H1 (cell line): ENCODE results near the gene CTIF. TPM values are rescaled to one million over a fixed set of nuclear protein-coding genes. Genes with fewer than 3 reads are reported as not detected.

ENCODE experiments used
- CTCF ChIA-PET: fragments of 300-600 bp; sonication (Branson Sonifier 250); formaldehyde crosslinking; loops from one replicate; lab custom pipeline; 2021; ENCODE audit not compliant: partially characterized antibody; lab: Charles Lee
- POLR2A ChIA-PET: fragments of 300-600 bp; sonication (Branson Sonifier 250); formaldehyde crosslinking; loops from one replicate; lab custom pipeline; 2021; ENCODE audit warnings: inconsistent platforms; ENCODE audit not compliant: partially characterized antibody; lab: Charles Lee
- DNase-seq, 2 experiments: peaks; one replicate each; pipeline versions ENCODE4 v3.0.0 to v3.0.0-alpha.2; 2010 to 2022; ENCODE audit warnings: low spot score in 2 of 2, low read depth in 1 of 2, mixed read lengths in 1 of 2
- FAIRE-seq: peaks from 2 replicates; lab custom pipeline; 2011; peaks lifted over from hg19 to GRCh38; lab: Jason Lieb, UNC
- H2AFZ ChIP-seq: 2 replicates; pipeline ENCODE4 v1.8.1; 2012; ENCODE audit warnings: low read length, inconsistent platforms
- H2AK5ac ChIP-seq: 2 replicates; pipeline ENCODE4 v1.6.1; 2013; ENCODE audit warnings: low read depth, low read length
- H2BK120ac ChIP-seq: replicated peaks from 2 replicates; pipeline ENCODE3; 2013; ENCODE audit warnings: low read depth, low read length, inconsistent platforms
- H2BK12ac ChIP-seq: 2 replicates; pipeline ENCODE4 v1.6.1; 2013; ENCODE audit warnings: low read depth, low read length
- H2BK15ac ChIP-seq: 2 replicates; pipeline ENCODE4 v1.6.1; 2013; ENCODE audit warnings: low read length
- H2BK20ac ChIP-seq: 2 replicates; pipeline ENCODE4 v1.6.1; 2013; ENCODE audit warnings: low read length
- H2BK5ac ChIP-seq: 2 replicates; pipeline ENCODE4 v1.6.1; 2013; ENCODE audit warnings: low read depth, low read length
- H3K14ac ChIP-seq: 2 replicates; pipeline ENCODE4 v1.6.1; 2013; ENCODE audit warnings: inconsistent platforms; ENCODE audit not compliant: insufficient read length
- H3K18ac ChIP-seq: 2 replicates; pipeline ENCODE4 v1.6.1; 2013; ENCODE audit warnings: low read length; ENCODE audit errors: extremely low read depth
- H3K23ac ChIP-seq: 2 replicates; pipeline ENCODE4 v1.6.1; 2013; ENCODE audit warnings: inconsistent platforms; ENCODE audit not compliant: insufficient read length
- H3K23me2 ChIP-seq: 2 replicates; pipeline ENCODE4 v1.6.1; 2013; ENCODE audit warnings: low read depth, low read length
- H3K27ac ChIP-seq: 2 replicates; pipeline ENCODE4 v1.6.1; 2011; ENCODE audit warnings: low read depth, low read length, inconsistent platforms
- H3K27me3 ChIP-seq, 4 experiments: replicated peaks in 1 of 4; 1 replicate in 1 of 4; 2 replicates in 3 of 4; pipeline versions ENCODE4 v1.6.1 to v1.8.1; 2011 to 2013; ENCODE audit warnings: low read length in 3 of 4, mild to moderate bottlenecking in 3 of 4, inconsistent platforms in 2 of 4, mixed read lengths in 2 of 4, moderate library complexity in 1 of 4; ENCODE audit not compliant: control insufficient read depth in 3 of 4, insufficient read depth in 3 of 4; ENCODE audit errors: extremely low read depth in 1 of 4
- H3K36me3 ChIP-seq, 4 experiments: 2 replicates each; pipeline versions ENCODE4 v1.6.1 to v1.8.1; 2011 to 2013; ENCODE audit warnings: mild to moderate bottlenecking in 4 of 4, low read length in 3 of 4, moderate library complexity in 2 of 4, control low read depth in 1 of 4, inconsistent platforms in 1 of 4; ENCODE audit not compliant: insufficient read depth in 4 of 4, control insufficient read depth in 2 of 4
- H3K4ac ChIP-seq: replicated peaks from 2 replicates; pipeline ENCODE3; 2013; ENCODE audit warnings: low read length, low read depth, mixed read lengths, inconsistent platforms; ENCODE audit not compliant: insufficient read length
- H3K4me1 ChIP-seq, 4 experiments: replicated peaks in 1 of 4; 1 replicate in 1 of 4; 2 replicates in 3 of 4; pipeline versions ENCODE4 v1.6.1 to v1.8.1; 2011 to 2013; ENCODE audit warnings: low read length in 3 of 4, inconsistent platforms in 2 of 4, mixed read lengths in 1 of 4; ENCODE audit not compliant: insufficient read depth in 4 of 4, control insufficient read depth in 3 of 4
- H3K4me2 ChIP-seq, 2 experiments: 2 replicates each; pipeline versions ENCODE4 v1.6.1 to v1.8.1; 2011 to 2013; ENCODE audit warnings: low read depth in 2 of 2, low read length in 2 of 2, control low read depth in 1 of 2, inconsistent platforms in 1 of 2, mild to moderate bottlenecking in 1 of 2; ENCODE audit not compliant: insufficient read depth in 1 of 2
- H3K4me3 ChIP-seq, 4 experiments: fragments of 200-600, 300-600 bp in 1 of 4; sonication (generic), shearing (Covaris generic), sonication (Bioruptor Twin) in 1 of 4; 2 replicates each; pipeline versions ENCODE4 v1.5.1 to v1.8.1; 2011 to 2016; ENCODE audit warnings: low read length in 4 of 4, low read depth in 3 of 4, control low read depth in 2 of 4, inconsistent platforms in 2 of 4, mild to moderate bottlenecking in 2 of 4, mixed read lengths in 1 of 4, moderate library complexity in 1 of 4; ENCODE audit not compliant: insufficient read depth in 2 of 4; ENCODE audit errors: extremely low read depth in 1 of 4
- H3K56ac ChIP-seq: replicated peaks from 2 replicates; pipeline ENCODE3; 2013; ENCODE audit warnings: low read depth, mild to moderate bottlenecking, mixed read lengths, low read length, inconsistent platforms; ENCODE audit not compliant: insufficient read length
- H3K79me1 ChIP-seq: 2 replicates; pipeline ENCODE4 v1.6.1; 2013; ENCODE audit warnings: low read depth, low read length, control low read depth
- H3K79me2 ChIP-seq, 2 experiments: 2 replicates each; pipeline versions ENCODE4 v1.6.1 to v1.8.1; 2012 to 2013; ENCODE audit warnings: low read length in 2 of 2, mild to moderate bottlenecking in 2 of 2, inconsistent platforms in 1 of 2; ENCODE audit not compliant: insufficient read depth in 2 of 2, control insufficient read depth in 1 of 2
- H3K9ac ChIP-seq, 4 experiments: replicated peaks in 1 of 4; 1 replicate in 1 of 4; 2 replicates in 3 of 4; pipeline versions ENCODE4 v1.6.1 to v1.8.1; 2011 to 2013; ENCODE audit warnings: low read depth in 3 of 4, low read length in 3 of 4, control low read depth in 2 of 4, mild to moderate bottlenecking in 2 of 4, moderate library complexity in 2 of 4, inconsistent platforms in 1 of 4; ENCODE audit errors: extremely low read depth in 1 of 4
- H3K9me3 ChIP-seq, 2 experiments: 2 replicates each; pipeline versions ENCODE4 v1.6.1 to v1.8.1; 2012 to 2013; ENCODE audit warnings: mild to moderate bottlenecking in 2 of 2, moderate library complexity in 2 of 2, control low read depth in 1 of 2, inconsistent platforms in 1 of 2, low read depth in 1 of 2, low read length in 1 of 2, mixed read lengths in 1 of 2; ENCODE audit not compliant: insufficient read depth in 2 of 2
- H4K20me1 ChIP-seq, 2 experiments: replicated peaks in 1 of 2; 2 replicates each; pipeline versions ENCODE3 to v1.8.1; 2011 to 2013; ENCODE audit warnings: inconsistent platforms in 2 of 2, low read length in 2 of 2, mild to moderate bottlenecking in 1 of 2; ENCODE audit not compliant: insufficient read depth in 2 of 2, control insufficient read depth in 1 of 2
- H4K5ac ChIP-seq: 2 replicates; pipeline ENCODE4 v1.6.1; 2013; ENCODE audit warnings: low read length, low read depth, mixed read lengths, inconsistent platforms; ENCODE audit not compliant: insufficient read length
- H4K8ac ChIP-seq: 2 replicates; pipeline ENCODE4 v1.8.0; 2013; ENCODE audit warnings: mild to moderate bottlenecking, moderate library complexity, low read length, inconsistent platforms; ENCODE audit not compliant: insufficient read depth; ENCODE audit errors: extremely low read depth
- H4K91ac ChIP-seq: replicated peaks from 2 replicates; pipeline ENCODE3; 2013; ENCODE audit warnings: low read length, mixed read lengths, inconsistent platforms; ENCODE audit not compliant: insufficient read length
- JUND ChIP-seq: IDR thresholded peaks from 2 replicates; pipeline ENCODE4 v1.6.1; 2011; ENCODE audit warnings: mild to moderate bottlenecking, improper control_type of control experiment, low read length
- SIN3A ChIP-seq, 2 experiments: IDR thresholded peaks in 1 of 2; conservative IDR thresholded peaks in 1 of 2; 2 replicates each; pipeline ENCODE4 v1.6.1; 2011 to 2012; ENCODE audit warnings: low read length in 2 of 2, improper control_type of control experiment in 1 of 2, low read depth in 1 of 2, mild to moderate bottlenecking in 1 of 2
- SP1 ChIP-seq: IDR thresholded peaks from 2 replicates; pipeline ENCODE4 v1.6.1; 2011; ENCODE audit warnings: low read depth, low read length
- TBP ChIP-seq: IDR thresholded peaks from 2 replicates; pipeline ENCODE4 v1.6.1; 2011; ENCODE audit warnings: low read depth, low read length, improper control_type of control experiment
- WGBS, 2 experiments: shearing (Covaris generic) in 1 of 2; methylation state at CpG; one replicate each; pipeline versions ENCODE4 v1.1.6 to v1.1.7; 2013 to 2015; ENCODE audit warnings: low lambda C conversion rate in 2 of 2, mixed read lengths in 2 of 2, inconsistent platforms in 1 of 2, low coverage in 1 of 2, missing lambda C conversion rate in 1 of 2; ENCODE audit not compliant: insufficient replicate concordance in 2 of 2, insufficient coverage in 1 of 2, insufficient read length in 1 of 2; ENCODE audit errors: extremely low coverage in 1 of 2, missing lambda C conversion rate in 1 of 2; 5-methylcytosine and 5-hydroxymethylcytosine counted together
- polyA plus RNA-seq, 7 experiments: library from polyadenylated mRNA; depleted of rRNA in 3 of 7; stranded (reverse) in 5 of 7; unstranded in 2 of 7; fragments of >200 nt in 5 of 7; fragments of 200-250 nt in 2 of 7; gene quantifications; 1 replicate in 5 of 7; 2 replicates in 1 of 7; 4 replicates in 1 of 7; pipeline versions ENCODE4 v1.2.1 to v1.2.3, GENCODE V29; 2011 to 2013; ENCODE audit warnings: missing spikeins in 2 of 7, mixed read lengths in 2 of 7
- total RNA-seq: library from RNA; stranded (reverse); fragmentation: NEBNext Ultra II Directional; extraction: Animal tissue kit (Norgen Biotek cat#: 25700); gene quantifications from 2 replicates; pipeline ENCODE4 v1.2.1, GENCODE V29; 2021
- TF ChIP-seq, protein P1 (sequence below): IDR thresholded peaks from 2 replicates; pipeline ENCODE4 v1.6.1; 2012; ENCODE audit warnings: inconsistent platforms

CTIF gene
- total and polyA plus RNA-seq, 2 of the 8 experiments (the other 6 are each of a cell fraction or from before 2014, with no cell fraction given): 9.0 to 17.8 TPM

GRCh38 chr18:48742304-48742703 is 203.5 kb downstream of the CTIF start:
- Histone ChIP-seq H2AFZ (no peak overlapping the region), H3K23ac (no peak overlapping the region), H3K36me3 (no peaks in the 10 kb centered on the region), H3K9me3 (no peaks in the 10 kb centered on the region), H3K4me1 (no peaks in the 10 kb centered on the region; a peak in 1 of 7 replicates), H3K23me2 (no peaks in the 10 kb centered on the region), H3K9ac (no peak overlapping the region), H4K91ac (no peak overlapping the region), H2BK20ac (no peak overlapping the region), H3K56ac (no peak overlapping the region), H2BK120ac (no peak overlapping the region), H4K20me1 (peaks cover 1 to 2% of the 10 kb centered on the region in 2 experiments), H3K79me1 (no peaks in the 10 kb centered on the region), H3K4me2 (no peak overlapping the region), H3K18ac (no peak overlapping the region), H3K79me2 (no peaks in the 10 kb centered on the region), H3K14ac (no peak overlapping the region), H2BK5ac (no peak overlapping the region), H3K27me3 (no peaks in the 10 kb centered on the region), H2BK15ac (no peak overlapping the region), H4K8ac (no peak overlapping the region), H4K5ac (no peak overlapping the region), H3K4ac (no peak overlapping the region), H2AK5ac (no peak overlapping the region), H2BK12ac (no peak overlapping the region), H3K4me3 (no peak overlapping the region), H3K27ac (no peak overlapping the region)
- CTCF ChIA-PET: no interaction called here
- FAIRE-seq: no peak
- POLR2A ChIA-PET: no interaction called here
- TF ChIP-seq, protein P1, sequence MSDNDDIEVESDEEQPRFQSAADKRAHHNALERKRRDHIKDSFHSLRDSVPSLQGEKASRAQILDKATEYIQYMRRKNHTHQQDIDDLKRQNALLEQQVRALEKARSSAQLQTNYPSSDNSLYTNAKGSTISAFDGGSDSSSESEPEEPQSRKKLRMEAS: no peak
- no peak for TF ChIP-seq SIN3A (conservative IDR thresholded peaks at IDR 0.05 in 1 of 2, IDR thresholded peaks at IDR 0.05 in 1 of 2; ENCODE audit: low read depth in 1 of 2, low read length in 2 of 2)
- no peak for TF ChIP-seq JUND
- no peak for TF ChIP-seq SP1
- no peak for TF ChIP-seq TBP
- DNase-seq: no peak
- WGBS, 2 experiments: 86% methylated on average over 9 of the region's 9 CpGs; no CpG with 5 or more reads in 1 of the 2 experiments
